GM19023 (cell line): ENCODE measurements around the gene DOCK4.

Source experiments
- ATAC-seq: cut with Tn5 transposase; IDR thresholded peaks from one replicate; pipeline ENCODE4 v1.9.1; 2021; ENCODE audit warnings: mild to moderate bottlenecking, moderate library complexity; ENCODE audit not compliant: unreplicated experiment

Gene DOCK4

GRCh38 chr7:111746950-111747349 lies 459.2 kb downstream of the DOCK4 start:
- ATAC-seq = no peak

- ATAC-seq = no peak
Observed at GRCh38 chr7:111744501-111745155, 461.6 kb downstream of the DOCK4 start.

- no peak for ATAC-seq
Observed at GRCh38 chr7:111743244-111743847, 462.9 kb downstream of the DOCK4 start.

GRCh38 chr7:111741811-111742240 lies 464.4 kb downstream of the DOCK4 start:
- ATAC-seq = peak; percentile 90

- ATAC-seq = no peak
Observed at GRCh38 chr7:111740942-111741341, 465.3 kb downstream of the DOCK4 start.

- no peak for ATAC-seq
Observed at GRCh38 chr7:111736552-111736874, 469.7 kb downstream of the DOCK4 start.

- ATAC-seq = peak; percentile 59
Observed at GRCh38 chr7:111735661-111736551, 470.3 kb downstream of the DOCK4 start.

GRCh38 chr7:111734954-111735660 lies 471.1 kb downstream of the DOCK4 start:
- ATAC-seq = no peak

GRCh38 chr7:111732923-111733322 lies 473.3 kb downstream of the DOCK4 start:
- no peak for ATAC-seq

GRCh38 chr7:111730476-111731300 lies 475.5 kb downstream of the DOCK4 start:
- ATAC-seq = no peak

- ATAC-seq = no peak
Observed at GRCh38 chr7:111730057-111730456, 476.1 kb downstream of the DOCK4 start.

- no peak for ATAC-seq
Observed at GRCh38 chr7:111729483-111729882, 476.7 kb downstream of the DOCK4 start.

- ATAC-seq = no peak
Observed at GRCh38 chr7:111728635-111728995, 477.6 kb downstream of the DOCK4 start.

GRCh38 chr7:111727905-111728634 lies 478.1 kb downstream of the DOCK4 start:
- no peak for ATAC-seq

GRCh38 chr7:111718886-111719285 lies 487.3 kb downstream of the DOCK4 start:
- no peak for ATAC-seq

- no peak for ATAC-seq
Observed at GRCh38 chr7:111711426-111712065, 494.7 kb downstream of the DOCK4 start.

GRCh38 chr7:111710839-111711380 lies 495.3 kb downstream of the DOCK4 start:
- ATAC-seq = no peak

GRCh38 chr7:111708072-111708471 lies 498.1 kb downstream of the DOCK4 start:
- no peak for ATAC-seq

- ATAC-seq = no peak
Observed at GRCh38 chr7:111705807-111706206, 500.4 kb downstream of the DOCK4 start.
